ENCODE measurements around the gene TMEM54.

Gene TMEM54

GRCh38 chr1:32900956-32901822 lies at the start of gene TMEM54:
Gene TMEM54, minus strand, starts transcription at chr1:32901389. Its CDS starts 151 bp downstream, at chr1:32901238.
- Histone ChIP-seq H3K36me3 (ENCODE audit: control insufficient read depth in 2 of 2, insufficient read depth in 1 of 2, low read length in 2 of 2) (no peaks in the 10 kb centered on the region), H3K27ac (ENCODE audit: extremely low read depth, low read depth, low read length) (no peak within 1 kb of the TSS), H3K9me3 (ENCODE audit: control insufficient read depth, insufficient read depth, low read depth, low read length) (no peaks in the 10 kb centered on the region), H3K4me3 (ENCODE audit: low read depth, low read length) (peak within 1 kb of the TSS; percentile 41), H3K4me1 (ENCODE audit: control insufficient read depth, insufficient read depth, low read length) (no peaks in the 10 kb centered on the region)
- POLR2A ChIA-PET, result no interaction called here
- CTCF ChIA-PET, result interaction anchor here (0.6 to 1.5 kb wide), 2 partner anchors 32 to 189 kb away, joined by 3 read pairs; no protein-coding TSS in a partner anchor
- TF ChIP-seq ZNF426 (tag by site-specific recombination; IDR thresholded peaks at IDR 0.05) (no peak), ZNF335 (tag by site-specific recombination; conservative IDR thresholded peaks at IDR 0.05) (peak; percentile 79), ZNF768 (tag by site-specific recombination; IDR thresholded peaks at IDR 0.05) (peak; percentile 86; the same call in 1 of the 2 replicates), ZNF560 (tag by site-specific recombination; IDR thresholded peaks at IDR 0.05; ENCODE audit: borderline replicate concordance) (no peak), TCF7L2 (IDR thresholded peaks at IDR 0.05; ENCODE audit: borderline replicate concordance, low read depth, low read length) (no peak), FEZF1 (tag by site-specific recombination; IDR thresholded peaks at IDR 0.05) (no peak), MYNN (tag by site-specific recombination; IDR thresholded peaks at IDR 0.05; ENCODE audit: borderline replicate concordance) (no peak), ZNF777 (tag by site-specific recombination; IDR thresholded peaks at IDR 0.05; ENCODE audit: borderline replicate concordance) (0 out of 2 replicates have a peak, but pooled peaks have one; percentile 24), KLF9 (tag by site-specific recombination; IDR thresholded peaks at IDR 0.05; ENCODE audit: low read depth) (no peak), PRDM10 (tag by site-specific recombination; IDR thresholded peaks at IDR 0.05) (no peak), ZNF692 (tag by site-specific recombination; IDR thresholded peaks at IDR 0.05) (0 out of 2 replicates have a peak, but pooled peaks have one; percentile 15), ZBTB8A (tag by site-specific recombination; IDR thresholded peaks at IDR 0.05) (peak; percentile 56; the same call in 1 of the 2 replicates), SP7 (tag by site-specific recombination; IDR thresholded peaks at IDR 0.05) (0 out of 2 replicates have a peak, but pooled peaks have one; percentile 10), ZNF610 (tag by site-specific recombination; IDR thresholded peaks at IDR 0.05; ENCODE audit: borderline replicate concordance) (no peak), ZNF530 (tag by site-specific recombination; IDR thresholded peaks at IDR 0.05; ENCODE audit: low read depth) (no peak), ZNF639 (tag by site-specific recombination; IDR thresholded peaks at IDR 0.05) (no peak), ZNF121 (tag by site-specific recombination; IDR thresholded peaks at IDR 0.05) (no peak), ZNF19 (tag by site-specific recombination; IDR thresholded peaks at IDR 0.05; ENCODE audit: low read depth) (no peak), PRDM2 (tag by site-specific recombination; IDR thresholded peaks at IDR 0.05; ENCODE audit: borderline replicate concordance) (no peak), ZNF596 (tag by site-specific recombination; IDR thresholded peaks at IDR 0.05) (no peak), ZIC2 (tag by site-specific recombination; IDR thresholded peaks at IDR 0.05) (peak; percentile 20; the same call in 1 of the 2 replicates), ZNF473 (tag by site-specific recombination; IDR thresholded peaks at IDR 0.05) (no peak), ZNF670 (tag by site-specific recombination; IDR thresholded peaks at IDR 0.05; ENCODE audit: low read depth) (no peak), ZNF76 (tag by site-specific recombination; IDR thresholded peaks at IDR 0.05; ENCODE audit: borderline replicate concordance, low read depth) (no peak), ZBTB21 (tag by site-specific recombination; IDR thresholded peaks at IDR 0.05) (no peak)

All from HEK293 (cell line).